ENCODE data around the gene AMTN.

AMTN gene

GRCh38 chr4:70564033-70564432, 45.7 kb downstream of the AMTN start (continued):
- TF ChIP-seq ZNF157 (tag by site-specific recombination; IDR thresholded peaks at IDR 0.05): no peak
- TF ChIP-seq ZNF10 (tag by site-specific recombination; IDR thresholded peaks at IDR 0.05): no peak
- no peak for TF ChIP-seq ZNF843 (tag by site-specific recombination; IDR thresholded peaks at IDR 0.05)
- TF ChIP-seq CTCF (tag by site-specific recombination; IDR thresholded peaks at IDR 0.05): no peak

- Histone ChIP-seq H3K4me3 (ENCODE audit: low read depth, low read length) (no peak overlapping the region), H3K27ac (ENCODE audit: extremely low read depth, low read depth, low read length) (no peak overlapping the region), H3K36me3 (ENCODE audit: control insufficient read depth in 2 of 2, insufficient read depth in 1 of 2, low read length in 2 of 2) (no peaks in the 10 kb centered on the region), H3K4me1 (ENCODE audit: control insufficient read depth, insufficient read depth, low read length) (no peaks in the 10 kb centered on the region), H3K9me3 (ENCODE audit: control insufficient read depth, insufficient read depth, low read depth, low read length) (no peaks in the 10 kb centered on the region)
- TF ChIP-seq ZBTB21 (tag by site-specific recombination; IDR thresholded peaks at IDR 0.05): no peak
- TF ChIP-seq KLF1 (tag by site-specific recombination; IDR thresholded peaks at IDR 0.05): no peak
- no peak for TF ChIP-seq ZSCAN30 (tag by site-specific recombination; IDR thresholded peaks at IDR 0.05)
- no peak for TF ChIP-seq ZNF776 (tag by site-specific recombination; IDR thresholded peaks at IDR 0.05; ENCODE audit: borderline replicate concordance)
- TF ChIP-seq ZNF785 (tag by site-specific recombination; IDR thresholded peaks at IDR 0.05): no peak
- no peak for TF ChIP-seq BCL11B (tag by site-specific recombination; IDR thresholded peaks at IDR 0.05; ENCODE audit: low read depth)
- TF ChIP-seq HOXD13 (CRISPR knock-in tag; IDR thresholded peaks at IDR 0.05; ENCODE audit: borderline replicate concordance): no peak
- no peak for TF ChIP-seq ZBTB8A (tag by site-specific recombination; IDR thresholded peaks at IDR 0.05)
- TF ChIP-seq ZNF645 (tag by site-specific recombination; IDR thresholded peaks at IDR 0.05): no peak
- no peak for TF ChIP-seq ZNF121 (tag by site-specific recombination; IDR thresholded peaks at IDR 0.05)
- no peak for TF ChIP-seq ZNF155 (tag by site-specific recombination; IDR thresholded peaks at IDR 0.05)
- no peak for TF ChIP-seq ZNF404 (tag by site-specific recombination; IDR thresholded peaks at IDR 0.05)
- TF ChIP-seq ZNF596 (tag by site-specific recombination; IDR thresholded peaks at IDR 0.05): no peak
- TF ChIP-seq ZNF221 (tag by site-specific recombination; IDR thresholded peaks at IDR 0.05; ENCODE audit: borderline replicate concordance): no peak
- TF ChIP-seq ZNF10 (tag by site-specific recombination; IDR thresholded peaks at IDR 0.05): no peak
- no peak for TF ChIP-seq PRDM4 (tag by site-specific recombination; IDR thresholded peaks at IDR 0.05)
- TF ChIP-seq MEIS1 (CRISPR knock-in tag; IDR thresholded peaks at IDR 0.05; ENCODE audit: borderline replicate concordance): no peak
- TF ChIP-seq ZFP41 (tag by site-specific recombination; IDR thresholded peaks at IDR 0.05; ENCODE audit: borderline replicate concordance): no peak
- TF ChIP-seq ZSCAN23 (tag by site-specific recombination; IDR thresholded peaks at IDR 0.05): no peak
- TF ChIP-seq ZNF202 (tag by site-specific recombination; IDR thresholded peaks at IDR 0.05; ENCODE audit: borderline replicate concordance): no peak
- ChIA-PET CTCF (no interaction called here), POLR2A (no interaction called here)
These were observed 52.4 kb downstream of the AMTN start for GRCh38 chr4:70570796-70571195.
